HG03558 (cell line): Measurements from ENCODE around the gene GRIK2.
"Not testable (repeated sequence)": the region's sequence is repeated elsewhere in the genome, so short reads cannot be mapped to it uniquely, and the experiment has no call there.

Source experiments
- ATAC-seq: cut with Tn5 transposase; IDR thresholded peaks from one replicate; pipeline ENCODE4 v1.9.1; 2021; ENCODE audit warnings: moderate number of reproducible peaks; ENCODE audit not compliant: unreplicated experiment; ENCODE audit errors: extremely low read depth

GRIK2 gene

DNA sequence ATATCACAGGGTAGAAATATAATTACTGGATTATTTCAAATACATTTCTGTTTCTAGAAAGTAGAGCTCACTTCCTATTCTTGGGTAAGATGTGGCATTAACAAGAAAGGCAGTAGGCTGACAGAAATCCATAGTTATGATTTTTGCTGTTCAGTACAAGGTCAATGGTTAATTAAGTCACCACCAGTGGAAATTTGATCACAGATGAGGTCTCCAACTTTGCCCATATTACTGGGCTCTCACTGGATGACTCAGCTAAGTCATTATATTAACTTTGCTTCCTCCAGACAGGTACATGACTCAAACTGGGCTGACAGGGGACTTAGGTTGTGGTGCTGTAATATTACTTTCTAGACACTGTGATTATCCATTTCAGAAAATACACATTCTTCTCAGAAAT lies 212.4 kb downstream of the GRIK2 start:
- peak; percentile 59 for ATAC-seq

DNA sequence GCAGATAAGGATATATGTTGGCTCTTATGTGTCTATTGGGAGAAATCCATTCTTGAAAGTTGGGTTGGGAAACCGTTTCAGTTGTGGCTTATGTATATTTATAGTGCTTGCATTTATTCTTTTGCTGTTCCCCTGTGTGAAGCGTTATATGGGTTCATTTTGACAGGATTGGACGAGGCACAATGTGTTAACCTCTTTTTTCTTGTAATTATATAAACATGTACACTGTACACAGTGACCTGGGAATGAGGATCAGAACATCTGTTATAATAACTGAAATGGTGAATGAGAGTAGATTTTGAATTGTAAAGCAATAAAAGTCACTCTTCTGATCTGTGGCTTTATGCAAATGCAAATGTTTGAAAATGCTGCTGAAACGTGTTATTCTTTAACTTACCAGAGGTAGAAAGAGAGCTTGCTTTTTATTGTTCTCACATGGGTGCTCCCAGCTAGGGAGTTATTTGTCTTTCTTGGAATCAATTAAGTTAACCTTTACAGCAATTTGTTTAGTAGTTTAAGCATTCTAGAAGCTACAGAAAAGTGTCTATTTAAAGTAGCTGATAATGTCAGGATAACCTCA lies 213.7 kb downstream of the GRIK2 start:
- ATAC-seq: no peak

DNA sequence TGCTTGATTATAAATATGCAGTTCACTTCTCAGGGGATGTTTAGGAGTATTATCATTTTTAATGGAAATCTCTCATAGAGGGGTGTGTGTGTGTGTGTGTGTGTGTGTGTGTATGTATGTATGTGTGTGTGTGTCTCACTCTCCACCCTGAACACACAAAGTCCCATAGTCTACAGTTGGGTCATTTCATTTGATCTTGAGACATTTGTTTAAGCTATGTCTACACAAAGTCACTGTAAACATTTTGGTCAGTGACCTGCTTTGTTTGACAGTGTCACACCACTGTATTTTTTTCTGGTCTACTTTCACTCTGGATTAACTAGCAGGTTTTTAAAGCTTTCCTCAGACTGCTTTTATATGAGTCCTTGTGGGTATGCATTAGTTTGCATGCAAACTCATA lies 215.2 kb downstream of the GRIK2 start:
- ATAC-seq: no peak

DNA sequence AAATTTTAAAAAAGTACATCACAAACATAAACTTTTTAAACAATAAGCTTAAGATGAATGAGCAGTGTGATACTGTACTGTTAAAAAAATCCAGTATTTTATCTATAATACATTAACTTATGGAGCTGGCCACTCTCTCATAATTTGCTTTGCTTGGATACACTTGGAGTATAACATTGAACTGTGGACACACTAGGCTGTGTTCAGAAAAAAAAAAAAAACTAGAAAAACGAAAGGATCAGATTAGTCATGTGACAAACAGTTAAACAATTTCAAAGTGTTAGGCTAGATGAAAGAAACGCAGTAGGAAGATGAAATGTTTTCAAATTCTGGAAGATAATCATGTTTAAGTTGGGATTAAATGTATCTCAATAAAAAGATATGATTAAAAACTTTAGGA lies 220.0 kb downstream of the GRIK2 start:
- ATAC-seq: no peak

DNA sequence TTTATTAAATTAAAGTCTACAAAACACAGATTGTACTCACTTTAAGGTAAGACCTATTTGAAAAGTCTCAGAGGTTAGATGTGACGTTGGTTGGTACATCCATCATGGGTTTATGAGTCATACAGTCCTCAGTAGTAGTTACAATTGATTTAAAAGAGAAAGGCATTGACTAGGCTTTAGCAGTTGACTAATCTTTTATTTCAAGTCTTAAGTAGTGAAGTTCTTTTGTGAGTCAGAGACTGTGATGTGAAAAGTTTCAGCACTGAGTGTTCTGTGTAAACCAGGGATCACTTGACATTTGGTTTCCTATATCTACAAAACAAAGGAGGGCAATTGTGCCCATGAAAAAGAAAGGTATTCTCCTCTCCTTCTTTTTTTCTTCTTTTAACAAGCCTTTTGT lies 221.3 kb downstream of the GRIK2 start:
- ATAC-seq: no peak

DNA sequence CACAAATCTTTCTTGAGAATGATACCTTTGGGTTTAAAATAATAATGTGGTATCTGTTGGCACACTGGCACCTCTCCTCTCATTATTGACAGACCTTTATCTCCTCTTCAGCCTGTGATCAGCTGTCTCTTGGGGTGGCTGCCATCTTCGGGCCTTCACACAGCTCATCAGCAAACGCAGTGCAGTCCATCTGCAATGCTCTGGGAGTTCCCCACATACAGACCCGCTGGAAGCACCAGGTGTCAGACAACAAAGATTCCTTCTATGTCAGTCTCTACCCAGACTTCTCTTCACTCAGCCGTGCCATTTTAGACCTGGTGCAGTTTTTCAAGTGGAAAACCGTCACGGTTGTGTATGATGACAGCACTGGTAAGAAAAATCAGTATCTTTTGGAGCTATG lies 232.8 kb downstream of the GRIK2 start:
- no peak for ATAC-seq

DNA sequence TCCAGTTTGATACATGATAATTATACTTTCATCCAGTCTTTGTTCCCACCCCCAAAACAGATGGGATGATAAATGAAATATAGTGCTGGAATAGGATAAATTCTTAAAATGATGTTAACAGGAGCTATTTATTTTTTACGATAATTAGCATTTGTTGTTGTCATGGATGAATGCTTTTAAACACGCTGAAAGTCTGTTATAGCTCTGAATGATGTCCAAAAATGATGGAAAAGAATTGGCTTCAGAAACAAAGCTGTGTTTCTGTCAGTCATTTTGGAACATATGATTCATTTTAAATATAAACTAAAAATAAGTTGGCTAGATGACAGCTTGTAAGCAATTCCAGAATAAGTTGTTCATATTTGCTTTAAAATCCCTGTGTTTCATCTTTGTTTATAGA lies 237.4 kb downstream of the GRIK2 start:
- ATAC-seq: no peak

DNA sequence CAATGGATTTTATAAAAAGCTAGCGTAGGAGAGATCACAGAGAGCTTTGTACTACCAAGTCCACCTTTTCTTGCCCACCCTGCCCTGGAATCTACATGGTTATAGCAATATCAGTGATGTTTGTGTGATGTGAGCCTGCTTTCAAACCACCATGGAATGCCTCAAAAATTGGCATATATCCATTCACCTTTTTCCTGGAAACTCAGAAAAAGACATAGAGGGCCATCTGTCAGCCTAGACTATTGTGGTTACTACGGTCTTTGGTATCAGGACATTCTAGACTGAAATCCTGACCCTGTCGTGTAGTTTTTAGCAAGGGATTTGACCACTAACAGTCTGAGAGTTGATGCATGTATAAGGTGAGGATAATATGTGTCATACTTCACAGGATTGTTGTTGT lies 239.6 kb downstream of the GRIK2 start:
- no peak for ATAC-seq

DNA sequence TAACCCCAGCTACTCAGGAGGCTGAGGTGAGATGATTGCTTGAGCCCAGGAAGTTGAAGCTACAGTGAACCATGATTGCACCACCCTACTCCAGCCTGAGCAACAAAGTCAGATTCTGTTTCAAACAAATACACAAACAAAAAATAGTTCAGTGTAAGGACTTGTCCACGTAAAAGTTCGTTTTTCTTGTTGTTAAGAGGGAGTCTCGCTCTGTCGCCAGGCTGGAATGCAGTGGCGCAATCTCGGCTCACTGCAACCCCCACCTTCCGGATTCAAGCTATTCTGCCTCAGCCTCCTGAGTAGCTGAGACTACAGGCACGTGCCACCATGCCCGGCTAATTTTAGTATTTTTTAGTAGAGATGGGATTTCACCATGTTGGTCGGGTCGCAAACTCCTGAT lies 245.4 kb downstream of the GRIK2 start:
- ATAC-seq: not testable (repeated sequence)

DNA sequence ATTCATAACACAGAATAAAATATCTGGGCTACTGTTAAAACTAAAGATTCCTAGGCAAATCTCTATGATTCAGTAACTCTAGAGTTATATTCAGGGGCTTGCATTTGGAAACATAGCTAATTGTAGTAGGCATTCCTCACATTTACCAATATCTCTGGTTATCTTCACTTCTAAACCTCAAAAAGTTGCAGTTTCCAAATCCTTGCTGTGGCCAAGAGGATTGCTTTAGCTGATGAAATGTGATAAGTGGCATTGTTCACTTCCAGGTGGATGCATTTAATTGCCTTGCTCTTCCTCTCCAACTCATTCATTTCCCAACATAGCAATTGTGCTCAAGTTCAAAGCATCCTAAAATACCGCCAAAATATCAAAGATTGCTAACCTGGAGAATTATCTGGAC lies 246.6 kb downstream of the GRIK2 start:
- ATAC-seq: no peak

DNA sequence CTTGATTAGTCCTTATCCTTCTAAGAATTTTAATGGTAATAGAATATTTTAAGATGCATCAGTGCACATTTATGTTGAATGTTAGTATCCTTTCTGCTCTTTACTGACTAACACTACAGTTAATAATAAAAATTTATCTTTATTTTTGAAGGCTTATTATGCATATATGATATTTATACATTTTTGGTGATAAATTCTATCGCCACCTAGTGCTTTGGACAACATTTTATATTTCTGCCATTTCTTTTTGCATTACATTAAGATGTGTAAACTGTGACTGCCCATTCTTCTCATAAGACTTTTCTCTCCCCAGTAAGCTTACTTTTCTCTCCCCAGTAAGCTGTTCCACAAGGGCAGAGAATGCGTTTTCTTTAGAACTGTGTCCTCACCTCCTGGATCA lies 252.3 kb downstream of the GRIK2 start:
- ATAC-seq: no peak

DNA sequence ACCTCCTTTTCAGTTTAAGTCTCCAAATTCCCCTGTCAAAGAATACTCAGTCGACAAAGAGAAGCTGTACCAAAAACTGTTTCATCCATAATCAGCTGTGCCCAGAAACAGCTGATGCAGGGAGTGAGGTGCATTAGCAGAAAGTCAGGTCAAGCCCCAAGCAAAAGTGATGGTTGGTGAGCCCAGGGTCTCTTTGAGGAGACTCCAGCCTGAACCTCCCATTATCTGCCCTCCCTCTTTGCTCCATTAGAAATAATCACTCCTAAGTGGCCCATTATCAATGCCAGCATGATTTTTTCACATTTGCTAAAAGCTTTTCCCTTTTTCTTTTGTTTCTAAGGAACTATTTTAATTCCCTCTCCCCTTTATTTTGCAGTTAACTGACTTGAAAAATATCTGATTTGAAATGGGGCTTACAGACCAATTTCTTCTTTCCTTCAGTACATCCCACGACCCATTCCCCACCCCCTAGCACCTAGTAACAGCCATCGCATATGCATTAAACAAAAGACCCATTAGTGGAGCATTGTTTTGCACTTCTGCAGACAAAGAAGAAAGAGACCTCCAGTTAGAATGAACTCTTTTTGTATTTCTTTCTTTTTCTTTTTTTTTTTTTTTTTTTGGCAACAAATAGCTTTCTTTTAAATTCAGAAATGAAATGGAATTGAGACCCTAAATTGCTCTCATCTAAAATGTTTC lies 257.0 kb downstream of the GRIK2 start:
- no peak for ATAC-seq

DNA sequence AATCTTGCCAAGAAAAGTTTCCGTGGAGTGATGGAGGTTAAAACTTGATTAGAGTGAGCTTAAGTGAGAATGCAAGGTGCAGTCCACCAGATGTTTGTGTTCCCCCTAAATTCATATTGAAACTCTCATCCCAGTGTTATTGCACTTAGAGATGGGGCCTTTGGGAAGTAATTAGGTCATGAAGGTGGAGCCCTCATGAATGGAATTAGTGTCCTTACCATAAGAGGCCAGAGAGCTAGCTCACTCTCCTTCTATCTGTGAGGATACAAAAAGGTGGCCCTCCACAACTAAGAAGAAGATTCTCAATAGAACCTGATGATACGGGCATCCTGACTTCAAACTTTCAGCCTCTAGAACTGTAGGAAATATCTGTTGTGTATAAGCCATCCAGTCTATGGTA lies 258.6 kb downstream of the GRIK2 start:
- no peak for ATAC-seq

DNA sequence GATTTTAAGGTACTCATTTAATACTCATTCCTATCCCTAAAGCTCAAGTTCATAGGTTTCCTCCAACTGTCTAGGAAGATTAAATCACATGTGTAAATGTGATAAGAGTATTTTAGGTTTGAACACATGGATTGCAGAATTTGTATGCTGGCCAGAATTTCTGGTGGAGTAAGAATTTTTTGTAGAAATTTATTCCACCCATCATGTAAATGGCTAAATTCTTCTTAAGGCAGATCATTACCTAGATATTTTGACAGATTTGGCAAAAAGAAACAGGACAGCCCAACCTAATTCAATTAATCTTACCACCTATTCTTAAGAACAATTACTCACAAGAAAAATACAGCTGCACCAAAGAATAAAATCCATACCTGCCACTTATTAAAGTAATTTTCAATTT lies 261.6 kb downstream of the GRIK2 start:
- ATAC-seq: no peak

DNA sequence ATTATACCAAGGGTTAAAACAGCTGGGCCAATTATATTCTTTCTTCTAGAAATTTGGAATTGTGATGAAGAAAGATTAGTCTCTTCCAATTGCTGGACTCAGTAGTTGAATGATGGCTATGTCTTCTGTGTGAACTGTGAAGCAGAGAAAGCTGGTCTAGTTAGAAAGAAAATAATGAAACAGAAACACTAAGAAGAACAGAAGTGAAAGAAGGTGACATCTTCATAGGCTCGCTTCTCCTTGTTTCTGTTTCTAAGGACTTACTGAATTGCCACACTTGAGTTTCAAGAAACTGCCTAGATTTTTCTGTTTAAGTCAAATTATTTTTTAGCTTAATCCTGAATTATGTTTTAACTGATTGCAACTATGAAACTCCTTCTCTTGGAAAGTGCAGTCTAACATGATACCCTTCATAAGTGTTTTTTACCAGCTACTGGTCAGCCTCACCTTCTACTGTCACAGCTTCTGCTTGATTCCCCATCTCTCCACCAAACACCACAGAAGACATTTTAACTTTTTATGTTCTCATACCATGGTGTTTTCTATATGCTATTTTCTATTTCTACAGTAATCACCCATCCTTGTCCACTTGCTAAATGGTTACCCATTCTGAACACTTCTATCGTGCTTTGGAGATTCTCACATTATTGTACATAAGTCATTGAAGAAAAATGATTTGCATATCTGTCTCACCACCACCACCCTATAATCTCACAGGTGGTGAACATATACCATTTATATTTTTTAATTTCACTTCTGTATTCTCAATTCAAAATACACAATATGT lies 268.8 kb downstream of the GRIK2 start:
- ATAC-seq: peak; percentile 64

DNA sequence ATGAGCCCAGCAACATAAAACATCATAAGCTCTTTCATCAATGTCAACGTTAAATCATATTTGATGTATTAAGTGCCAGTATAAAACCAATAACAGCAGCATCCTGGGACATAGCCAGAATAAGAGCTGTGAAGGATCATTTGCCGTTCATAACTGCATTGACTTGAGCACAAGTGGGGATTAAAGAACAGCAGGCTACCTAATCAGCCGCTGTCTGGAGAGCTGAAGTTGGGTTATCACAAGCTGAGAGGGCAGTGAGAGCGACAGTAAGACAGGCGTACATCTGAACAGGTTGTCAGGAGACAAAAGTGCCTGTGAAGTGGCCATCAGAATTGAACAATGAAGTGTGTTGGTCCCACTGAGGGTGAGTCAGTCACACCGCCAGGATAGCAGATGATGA lies 269.6 kb downstream of the GRIK2 start:
- no peak for ATAC-seq

DNA sequence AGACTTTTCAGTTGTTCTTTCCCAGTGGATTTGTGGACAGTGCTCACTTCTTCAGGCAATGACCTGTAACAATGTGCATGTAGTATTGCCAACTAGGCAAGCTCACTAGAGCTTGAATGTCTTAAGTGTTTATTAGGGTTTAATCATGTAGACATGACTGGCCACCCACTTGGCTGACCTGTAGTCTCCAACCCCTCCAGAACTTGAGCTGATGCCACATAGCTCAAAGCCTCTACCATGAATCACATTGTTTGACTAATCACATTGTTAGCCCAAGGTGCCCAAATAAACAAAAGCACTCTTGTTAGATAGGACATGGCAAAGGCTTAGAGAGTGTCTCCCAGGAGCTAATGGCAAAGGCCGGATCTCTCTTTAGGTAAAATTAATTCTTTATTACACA lies 272.7 kb downstream of the GRIK2 start:
- ATAC-seq: no peak

DNA sequence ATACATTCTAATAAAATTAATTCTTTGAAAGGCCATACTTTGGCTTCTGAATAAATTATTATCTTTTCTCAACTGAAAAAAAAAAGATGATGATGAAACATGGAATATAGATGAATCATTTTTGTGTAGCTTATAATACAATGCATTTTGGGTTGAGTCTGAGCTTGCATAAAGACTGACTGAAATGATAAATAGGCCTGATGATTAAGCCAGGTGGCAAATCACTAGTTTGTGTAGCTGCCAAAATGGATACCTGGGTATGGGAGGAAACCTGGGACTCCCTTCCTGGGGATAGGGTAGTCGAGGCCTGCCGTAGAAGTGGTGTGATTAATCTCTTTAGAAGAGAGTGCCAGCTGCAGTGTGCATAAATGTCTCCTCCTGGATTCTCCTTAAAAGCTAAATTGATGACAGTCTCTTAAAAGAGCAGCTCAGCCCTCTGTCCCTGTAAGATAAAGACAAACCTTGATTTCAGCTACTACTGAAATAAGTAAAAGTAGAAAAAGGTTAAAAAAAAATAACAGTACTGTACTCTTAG lies 275.1 kb downstream of the GRIK2 start:
- ATAC-seq: no peak

DNA sequence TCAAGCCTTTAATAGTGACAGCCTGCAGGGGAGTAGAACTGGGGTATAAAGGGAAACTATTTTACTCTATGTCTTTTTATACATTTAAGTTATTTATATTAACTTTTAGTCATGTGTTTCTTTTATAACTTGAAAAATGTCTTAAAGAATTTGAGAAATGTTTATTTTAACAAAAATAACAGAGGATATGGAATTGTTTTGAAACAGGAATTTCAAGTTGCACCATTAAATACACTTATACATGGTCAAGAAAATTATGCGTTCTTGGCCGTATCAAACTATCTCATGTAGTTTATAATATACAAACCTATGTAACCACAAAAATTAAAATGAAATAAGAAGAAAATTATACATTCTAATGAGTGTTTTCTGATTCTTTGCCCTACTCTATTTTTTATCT lies 282.7 kb downstream of the GRIK2 start:
- no peak for ATAC-seq

DNA sequence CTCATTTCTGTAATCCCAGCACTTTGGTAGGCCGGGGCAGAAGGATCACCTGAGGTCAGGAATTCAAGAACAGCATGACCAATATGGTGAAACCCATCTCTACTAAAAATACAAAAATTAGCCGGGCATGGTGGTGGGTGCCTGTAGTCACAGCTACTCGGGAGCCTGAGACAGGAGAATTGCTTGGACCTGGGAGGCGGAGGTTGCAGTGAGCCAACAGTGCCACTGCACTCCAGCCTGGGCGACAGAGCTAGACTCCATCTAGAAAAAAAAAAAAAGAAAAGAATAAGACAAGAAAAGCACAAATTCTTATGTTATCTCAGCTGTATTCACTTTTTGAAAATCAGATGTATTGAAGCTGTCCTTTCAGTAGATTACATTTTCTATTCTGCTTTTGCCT lies 289.4 kb downstream of the GRIK2 start:
- no peak for ATAC-seq

DNA sequence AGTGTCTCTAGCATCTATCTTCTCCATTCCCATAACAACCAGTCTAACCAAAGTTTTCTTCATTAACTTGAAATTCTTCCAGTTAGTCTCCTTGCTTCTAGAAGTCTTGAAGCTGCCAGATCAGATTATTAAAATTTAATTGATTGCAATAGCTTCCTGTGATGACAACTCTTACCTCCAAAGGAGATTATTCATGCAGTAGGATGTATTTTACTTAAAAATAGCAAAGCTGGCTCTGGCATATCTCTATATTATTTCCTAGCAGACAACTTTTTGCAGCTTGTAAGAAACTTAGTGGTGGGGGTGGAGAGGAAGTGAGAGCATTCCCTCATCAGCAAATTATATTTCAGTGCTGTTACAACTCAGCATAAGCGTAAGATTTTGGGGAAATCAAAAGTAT lies 290.4 kb downstream of the GRIK2 start:
- no peak for ATAC-seq
